ENCODE data around the gene CTDSPL2. TPM values are rescaled to one million over a fixed set of nuclear protein-coding genes. Genes with fewer than 3 reads are reported as not detected.
"Not testable (repeated sequence)": the region's sequence is repeated elsewhere in the genome, so short reads cannot be mapped to it uniquely, and the experiment has no call there.

CTDSPL2 gene
- total RNA-seq, 1 experiment from 2014 or later = 38.2 TPM

DNA sequence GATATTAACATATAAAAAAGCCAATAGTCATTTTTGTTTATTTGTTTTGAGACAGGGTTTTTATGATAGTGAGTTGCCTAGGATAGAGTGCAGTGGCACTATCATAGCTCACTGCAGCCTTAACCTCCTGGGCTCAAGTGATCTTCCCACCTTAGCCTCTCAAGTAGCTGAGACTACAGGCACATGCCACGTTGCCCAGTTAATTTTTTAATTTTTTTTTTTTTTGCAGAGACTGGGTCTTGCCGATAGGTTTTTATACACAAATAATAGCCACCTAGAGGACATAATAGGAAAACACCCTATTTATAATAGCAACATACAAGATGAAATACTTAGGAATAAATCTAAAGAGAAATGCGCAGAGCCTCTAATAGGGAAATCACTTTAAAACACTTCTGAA, 122.8 kb downstream of the CTDSPL2 start:
- POLR2A ChIA-PET = interaction anchor here (1.1 kb wide), 2 partner anchors 12 to 15 kb away, joined by 3 to 8 read pairs; no protein-coding TSS in a partner anchor
- H3K27me3 Mint-ChIP-seq (ENCODE audit: insufficient read depth, unreplicated experiment) = no peaks in the 10 kb centered on the region
- H3K36me3 Mint-ChIP-seq (ENCODE audit: insufficient read depth, unreplicated experiment) = peaks cover 80% of the 10 kb centered on the region

DNA sequence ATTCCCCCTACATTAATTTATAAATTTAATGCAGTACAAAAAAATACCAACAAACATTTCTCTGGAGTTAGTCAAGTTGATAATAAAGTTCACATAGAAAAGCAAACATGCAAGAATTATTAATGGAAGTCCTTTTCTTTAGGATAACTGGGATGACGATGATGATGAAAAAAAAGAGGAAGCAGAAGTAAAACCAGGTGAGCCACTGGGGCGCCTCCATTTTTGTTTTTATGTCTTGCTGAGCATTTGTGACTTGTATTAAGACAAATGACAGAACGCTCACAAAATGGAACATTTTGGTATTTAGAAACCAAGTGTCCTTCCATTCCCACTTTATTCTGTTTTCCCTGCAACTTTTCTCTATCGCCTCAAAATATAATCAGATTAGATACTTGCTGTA, 123.3 kb downstream of the CTDSPL2 start:
- Mint-ChIP-seq H3K36me3 (ENCODE audit: insufficient read depth, unreplicated experiment) (peaks cover 84% of the 10 kb centered on the region), H3K9me3 (ENCODE audit: unreplicated experiment) (no peaks in the 10 kb centered on the region)
- intact Hi-C loops (cut with micrococcal nuclease) = no loop called here

More for the DNA sequence above, 122.8 kb downstream of the CTDSPL2 start:
- peaks cover 7% of the 10 kb centered on the region for H3K4me1 Mint-ChIP-seq (ENCODE audit: insufficient read depth, unreplicated experiment)
- no peak overlapping the region for H3K27ac Mint-ChIP-seq (ENCODE audit: low read depth, unreplicated experiment)
- TF ChIP-seq, protein P1, sequence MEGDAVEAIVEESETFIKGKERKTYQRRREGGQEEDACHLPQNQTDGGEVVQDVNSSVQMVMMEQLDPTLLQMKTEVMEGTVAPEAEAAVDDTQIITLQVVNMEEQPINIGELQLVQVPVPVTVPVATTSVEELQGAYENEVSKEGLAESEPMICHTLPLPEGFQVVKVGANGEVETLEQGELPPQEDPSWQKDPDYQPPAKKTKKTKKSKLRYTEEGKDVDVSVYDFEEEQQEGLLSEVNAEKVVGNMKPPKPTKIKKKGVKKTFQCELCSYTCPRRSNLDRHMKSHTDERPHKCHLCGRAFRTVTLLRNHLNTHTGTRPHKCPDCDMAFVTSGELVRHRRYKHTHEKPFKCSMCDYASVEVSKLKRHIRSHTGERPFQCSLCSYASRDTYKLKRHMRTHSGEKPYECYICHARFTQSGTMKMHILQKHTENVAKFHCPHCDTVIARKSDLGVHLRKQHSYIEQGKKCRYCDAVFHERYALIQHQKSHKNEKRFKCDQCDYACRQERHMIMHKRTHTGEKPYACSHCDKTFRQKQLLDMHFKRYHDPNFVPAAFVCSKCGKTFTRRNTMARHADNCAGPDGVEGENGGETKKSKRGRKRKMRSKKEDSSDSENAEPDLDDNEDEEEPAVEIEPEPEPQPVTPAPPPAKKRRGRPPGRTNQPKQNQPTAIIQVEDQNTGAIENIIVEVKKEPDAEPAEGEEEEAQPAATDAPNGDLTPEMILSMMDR (IDR thresholded peaks at IDR 0.05; ENCODE audit: unreplicated experiment) = peak; percentile 17
- H3K4me3 Mint-ChIP-seq (ENCODE audit: unreplicated experiment) = no peak overlapping the region
- peak; percentile 33 for DNase-seq (ENCODE audit: unreplicated experiment)
- H3K9me3 Mint-ChIP-seq (ENCODE audit: unreplicated experiment) = no peaks in the 10 kb centered on the region
- CTCF ChIA-PET = interaction anchor here (0.5 to 1.5 kb wide), 9 partner anchors 8 to 677 kb away, joined by 3 to 6 read pairs (median 5); no protein-coding TSS in a partner anchor
- intact Hi-C loops (cut with micrococcal nuclease) = no loop called here
- no TSS peak for BruUV-seq (replicated peaks)

DNA sequence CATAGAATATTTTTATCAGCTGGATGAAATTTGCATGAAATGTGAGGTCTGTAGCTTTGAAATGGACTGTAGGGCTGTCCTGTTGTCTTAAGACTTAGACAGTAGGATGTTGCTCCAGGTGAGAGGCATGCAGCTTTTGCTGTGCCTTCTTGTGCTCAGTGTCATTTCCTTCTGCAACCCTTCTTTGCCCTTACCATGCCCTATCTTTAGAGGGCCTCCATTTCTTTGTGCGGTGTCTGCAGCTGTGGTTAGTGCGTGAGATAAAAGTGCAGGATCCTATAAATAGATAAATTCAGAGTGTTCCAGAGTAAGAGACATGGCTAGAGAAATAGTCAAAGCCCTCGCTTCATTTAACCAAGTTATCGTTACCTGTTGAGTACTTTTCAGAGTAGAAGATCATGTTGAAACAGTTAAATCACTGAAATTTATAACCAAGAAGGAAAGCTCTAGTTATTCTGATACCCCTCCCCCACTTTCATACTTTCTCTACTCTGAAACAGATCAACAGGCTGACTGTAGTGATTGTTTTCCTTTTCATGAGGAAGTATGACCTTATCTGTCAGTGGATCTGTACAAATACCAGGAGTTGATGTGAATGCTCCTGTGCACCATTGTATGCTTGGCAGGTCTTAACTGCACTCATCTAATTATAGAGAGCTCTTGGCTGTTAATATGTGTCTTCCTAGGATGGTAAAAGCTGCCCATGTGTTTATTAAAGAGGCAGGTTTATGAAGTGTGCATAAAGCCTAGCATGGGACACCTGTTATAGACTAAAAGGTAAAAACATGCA, 127.7 kb downstream of the CTDSPL2 start:
- Mint-ChIP-seq H3K4me1 (ENCODE audit: insufficient read depth, unreplicated experiment) (peaks cover 8% of the 10 kb centered on the region), H3K4me3 (ENCODE audit: unreplicated experiment) (no peak overlapping the region), H3K27ac (ENCODE audit: low read depth, unreplicated experiment) (no peak overlapping the region), H3K27me3 (ENCODE audit: insufficient read depth, unreplicated experiment) (no peaks in the 10 kb centered on the region), H3K36me3 (ENCODE audit: insufficient read depth, unreplicated experiment) (peaks cover 100% of the 10 kb centered on the region), H3K9me3 (ENCODE audit: unreplicated experiment) (no peaks in the 10 kb centered on the region)
- POLR2A ChIA-PET = interaction anchor here (1.0 to 1.4 kb wide), 4 partner anchors 8 to 28 kb away, joined by 3 read pairs; partner anchors contain the start of gene EIF3J
- TF ChIP-seq, protein P1 (IDR thresholded peaks at IDR 0.05; ENCODE audit: unreplicated experiment) = no peak
- intact Hi-C loops (cut with micrococcal nuclease) = no loop called here
- DNase-seq (ENCODE audit: unreplicated experiment) = no peak
- no TSS peak for BruUV-seq (replicated peaks)
- CTCF ChIA-PET = interaction anchor here (0.5 to 0.6 kb wide), 2 partner anchors 37 to 874 kb away, joined by 3 to 4 read pairs; no protein-coding TSS in a partner anchor

More for the DNA sequence above, 123.3 kb downstream of the CTDSPL2 start:
- Mint-ChIP-seq H3K27ac (ENCODE audit: low read depth, unreplicated experiment) (no peak overlapping the region), H3K4me1 (ENCODE audit: insufficient read depth, unreplicated experiment) (peaks cover 7% of the 10 kb centered on the region), H3K4me3 (ENCODE audit: unreplicated experiment) (no peak overlapping the region), H3K27me3 (ENCODE audit: insufficient read depth, unreplicated experiment) (no peaks in the 10 kb centered on the region)
- DNase-seq (ENCODE audit: unreplicated experiment) = no peak
- ChIA-PET POLR2A (interaction anchor here (0.8 to 1.1 kb wide), 2 partner anchors 13 kb away, joined by 5 to 8 read pairs; partner anchors contain the start of gene EIF3J), CTCF (interaction anchor here (0.6 to 1.5 kb wide), 3 partner anchors 8 to 42 kb away, joined by 5 to 6 read pairs (median 5); no protein-coding TSS in a partner anchor)
- TF ChIP-seq, protein P1 (IDR thresholded peaks at IDR 0.05; ENCODE audit: unreplicated experiment) = no peak
- BruUV-seq (replicated peaks) = no TSS peak

DNA sequence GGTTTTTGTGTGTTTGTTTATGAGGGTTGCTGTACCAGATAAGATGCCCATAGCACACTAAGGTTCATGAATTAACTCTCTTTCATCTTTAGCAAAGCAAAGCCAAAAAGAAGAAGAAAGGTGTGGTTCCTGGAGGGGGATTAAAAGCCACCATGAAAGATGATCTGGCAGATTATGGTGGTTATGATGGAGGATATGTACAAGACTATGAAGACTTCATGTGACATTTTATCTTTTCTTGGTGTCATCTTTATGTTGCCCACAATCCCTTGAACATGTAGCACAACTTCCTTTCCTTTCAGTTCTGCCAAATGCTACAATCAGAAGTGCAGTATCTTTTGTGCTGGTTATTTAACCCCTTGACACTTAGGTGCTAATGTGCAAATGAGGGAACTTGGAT, 133.5 kb downstream of the CTDSPL2 start:
- intact Hi-C loops (cut with micrococcal nuclease); H3K27me3 Mint-ChIP-seq (ENCODE audit: insufficient read depth, unreplicated experiment); H3K4me1 Mint-ChIP-seq (ENCODE audit: insufficient read depth, unreplicated experiment); H3K9me3 Mint-ChIP-seq (ENCODE audit: unreplicated experiment); DNase-seq (ENCODE audit: unreplicated experiment); H3K4me3 Mint-ChIP-seq (ENCODE audit: unreplicated experiment); H3K27ac Mint-ChIP-seq (ENCODE audit: low read depth, unreplicated experiment); BruUV-seq (replicated peaks): not testable (repeated sequence)
- ChIA-PET CTCF (interaction anchor here (1.4 kb wide), 1 partner anchor 178 kb away, joined by 4 read pairs; no protein-coding TSS in a partner anchor), POLR2A (interaction anchor here (0.7 to 1.0 kb wide), 2 partner anchors 10 to 17 kb away, joined by 3 read pairs; no protein-coding TSS in a partner anchor)
- H3K36me3 Mint-ChIP-seq (ENCODE audit: insufficient read depth, unreplicated experiment) = peaks cover 99% of the 10 kb centered on the region
